AG08395 (cell line): ENCODE measurements around the gene GMPS.
"Not testable (repeated sequence)": the region's sequence is repeated elsewhere in the genome, so short reads cannot be mapped to it uniquely, and the experiment has no call there.

ENCODE experiments used
- DNase-seq: peaks from one replicate; pipeline ENCODE4 v3.0.0; 2012; ENCODE audit warnings: mixed read lengths, low spot score

Gene GMPS

DNA sequence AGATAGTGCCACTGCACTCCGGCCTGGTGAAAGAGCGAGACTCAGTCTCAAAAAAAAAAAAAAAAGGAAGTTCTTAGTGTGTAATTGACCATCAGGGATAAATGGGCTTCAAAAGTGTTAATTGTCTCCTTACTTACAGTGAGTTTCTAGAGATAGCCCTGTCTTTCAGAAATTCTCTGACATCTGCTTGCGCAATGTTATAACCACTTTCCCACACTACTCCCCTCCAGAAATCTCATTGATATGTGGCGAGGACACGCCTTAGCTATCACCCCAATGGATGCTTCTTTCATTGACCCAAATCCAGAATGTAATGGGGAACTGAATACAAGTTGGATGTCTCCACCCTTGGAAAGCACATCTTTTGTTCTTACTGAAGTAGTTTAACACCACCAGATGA, 70.9 kb downstream of the GMPS start:
- DNase-seq: no peak

DNA sequence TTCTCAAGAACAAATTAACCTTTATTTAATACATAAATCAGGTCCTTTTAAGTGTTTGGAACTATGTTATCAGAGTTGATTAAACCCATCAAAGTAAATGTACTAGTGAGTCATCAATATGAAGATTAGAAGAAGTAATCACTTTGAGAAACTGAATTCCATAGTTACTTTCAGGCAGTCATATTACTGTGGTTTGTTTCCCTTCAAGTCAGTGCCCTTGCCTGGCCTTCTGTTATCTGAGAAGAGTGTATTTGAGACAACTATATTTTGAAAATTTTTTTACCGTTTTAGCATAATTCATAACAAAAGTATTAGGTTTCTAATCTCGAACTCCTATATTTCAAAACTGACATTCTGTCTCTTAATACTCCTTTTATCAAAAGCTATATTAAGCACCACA, 73.6 kb downstream of the GMPS start:
- no peak for DNase-seq

DNA sequence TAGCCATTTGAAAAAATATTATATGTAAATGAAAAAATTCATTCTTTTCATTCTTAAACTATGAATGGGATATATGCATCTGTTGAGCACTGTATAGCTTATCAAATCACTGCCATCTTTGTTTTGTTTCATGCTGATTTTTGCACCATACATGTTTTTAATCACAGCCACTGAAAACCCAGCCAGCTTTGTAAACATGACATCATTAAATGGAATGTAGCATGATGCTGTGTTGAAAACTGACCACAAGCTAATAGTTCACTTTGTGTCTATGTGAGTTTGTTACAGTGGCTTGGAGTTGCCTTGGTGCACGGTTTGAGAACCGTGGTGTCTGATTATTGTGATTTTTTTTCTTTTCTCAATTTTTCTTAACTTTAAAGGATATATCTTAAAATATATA, 75.7 kb downstream of the GMPS start:
- DNase-seq: peak; percentile 78

DNA sequence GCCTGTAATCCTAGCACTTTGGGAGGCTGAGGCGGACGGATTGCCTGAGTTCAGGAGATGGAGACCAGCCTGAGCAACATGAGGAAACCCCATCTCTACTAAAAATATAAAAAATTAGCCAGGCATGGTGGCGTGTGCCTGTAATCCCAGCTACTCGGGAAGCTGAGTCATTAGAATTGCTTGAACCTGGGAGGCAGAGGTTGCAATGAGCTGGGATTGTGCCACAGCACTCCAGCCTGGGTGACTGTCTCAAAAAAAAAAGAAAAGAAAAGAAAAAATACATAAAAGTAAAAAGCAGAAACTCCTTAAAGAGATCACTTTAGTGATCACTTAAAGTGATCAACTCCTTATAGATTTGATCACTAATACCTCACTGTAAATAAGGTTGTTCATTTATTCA, 78.0 kb downstream of the GMPS start:
- no peak for DNase-seq

DNA sequence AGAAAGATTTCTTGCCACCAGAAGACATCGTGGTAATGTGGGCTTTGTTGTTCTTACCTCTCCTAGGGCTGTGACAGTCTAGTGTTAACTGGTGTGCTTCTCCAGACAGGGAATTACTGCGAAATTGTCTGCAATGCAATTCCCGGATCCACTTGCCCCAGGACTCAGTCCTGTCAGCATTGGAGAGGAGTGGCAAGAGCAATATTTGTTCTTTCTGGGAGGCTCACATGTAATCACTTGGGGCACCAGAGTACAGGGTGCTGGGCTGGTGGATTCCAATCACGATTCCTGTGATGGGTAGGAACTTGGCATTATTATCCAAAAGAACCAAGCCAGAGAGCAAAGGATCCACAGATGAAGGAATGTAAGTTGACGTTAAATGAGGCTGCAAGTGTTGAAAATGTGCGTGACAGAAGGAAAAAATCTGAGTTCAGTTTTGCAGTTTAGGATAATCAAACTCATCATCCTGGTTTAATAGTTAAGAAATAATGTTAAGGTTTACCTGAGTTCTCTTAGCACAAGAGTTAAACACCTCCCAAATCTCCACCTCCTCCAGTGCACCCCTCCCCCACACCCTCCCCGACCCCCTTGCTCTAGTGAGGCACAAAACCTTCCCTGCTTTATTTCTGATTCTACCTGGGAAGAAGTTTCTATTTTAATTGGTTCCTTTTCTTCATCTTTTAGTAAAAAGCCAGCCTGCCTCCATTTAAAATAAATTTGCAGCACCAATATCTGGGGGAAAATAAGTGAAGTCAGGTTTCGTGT, 79.2 kb downstream of the GMPS start:
- no peak for DNase-seq

DNA sequence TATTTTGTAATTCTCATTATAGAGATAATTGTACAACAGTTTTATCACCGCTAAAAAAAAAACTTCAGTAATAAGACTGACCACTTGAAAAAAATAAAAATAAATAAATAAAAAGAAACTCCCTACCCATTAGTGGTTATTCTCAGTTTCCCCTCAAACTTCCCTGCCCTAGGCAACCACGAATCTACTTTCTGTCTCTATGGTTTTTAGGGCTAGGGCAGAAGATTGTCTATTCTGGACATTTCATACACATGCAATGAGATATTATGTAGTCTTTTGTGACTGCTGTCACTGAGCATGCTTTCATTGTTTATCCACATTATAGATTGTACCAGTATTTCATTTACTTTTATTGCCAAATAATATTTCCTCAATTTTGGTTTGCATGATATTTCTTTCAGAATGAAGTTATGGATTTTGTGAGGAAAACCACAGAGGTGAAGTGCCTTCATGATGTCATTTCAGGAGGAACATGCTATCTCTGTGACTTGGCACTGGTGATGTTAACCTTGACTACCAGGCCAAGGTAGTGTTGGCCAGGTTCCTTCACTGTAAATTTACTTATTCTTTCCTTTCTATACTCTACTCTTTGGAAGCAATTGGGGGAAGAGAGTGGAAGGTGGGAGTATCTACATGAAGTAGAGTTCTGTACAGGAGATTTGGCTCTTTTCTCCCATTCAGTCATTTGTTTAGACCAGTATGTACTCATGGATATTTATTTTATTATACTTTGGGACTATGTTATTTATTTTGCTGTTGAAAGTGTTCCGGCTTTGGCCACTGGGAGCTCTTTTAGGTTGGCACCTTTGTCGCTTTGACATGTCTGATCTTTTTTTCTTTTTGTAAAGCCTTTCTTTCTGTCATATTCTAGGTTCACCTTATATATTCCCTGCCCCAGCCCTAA, 86.3 kb downstream of the GMPS start:
- no peak for DNase-seq

DNA sequence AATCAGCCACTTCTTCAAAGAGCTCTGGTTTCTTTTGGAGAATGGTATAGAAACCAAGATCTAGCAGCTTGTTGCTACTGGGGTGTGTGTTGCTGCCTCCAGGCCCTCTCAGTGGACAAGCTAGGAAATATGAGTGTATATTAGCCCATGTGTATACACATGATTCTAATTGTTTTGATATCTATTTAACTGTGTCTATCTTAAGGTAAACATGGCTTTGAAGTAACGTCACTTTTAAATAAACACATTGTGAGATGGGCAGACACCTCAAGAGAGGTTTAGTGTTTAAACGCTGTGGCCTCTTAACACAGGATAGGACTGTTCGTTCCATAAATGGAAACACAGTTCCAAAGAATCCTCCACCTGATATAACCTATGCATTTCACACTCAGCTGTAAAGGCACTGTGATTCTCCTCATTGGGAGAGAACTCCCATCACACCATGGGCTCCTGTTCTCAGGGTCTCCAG, 87.0 kb downstream of the GMPS start:
- no peak for DNase-seq

DNA sequence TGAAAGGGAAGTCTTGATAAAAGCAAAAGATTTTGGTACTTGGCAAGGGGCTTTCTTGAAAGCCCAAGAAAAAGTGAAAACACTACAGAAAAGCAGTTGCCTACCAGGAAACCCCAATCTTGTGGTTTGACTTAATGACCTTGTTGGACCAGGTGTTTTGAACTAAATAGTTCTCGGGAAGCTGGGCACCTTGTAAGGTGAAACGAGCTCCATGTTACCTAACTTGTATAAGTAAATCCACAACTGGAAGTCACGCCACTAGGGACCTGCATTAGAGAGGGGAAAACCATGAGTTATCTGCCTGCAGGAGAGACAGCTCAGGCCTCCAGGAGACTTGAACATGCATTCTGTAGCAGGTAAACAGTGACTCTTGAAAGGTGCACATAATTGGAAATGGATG, 88.2 kb downstream of the GMPS start:
- DNase-seq: no peak

DNA sequence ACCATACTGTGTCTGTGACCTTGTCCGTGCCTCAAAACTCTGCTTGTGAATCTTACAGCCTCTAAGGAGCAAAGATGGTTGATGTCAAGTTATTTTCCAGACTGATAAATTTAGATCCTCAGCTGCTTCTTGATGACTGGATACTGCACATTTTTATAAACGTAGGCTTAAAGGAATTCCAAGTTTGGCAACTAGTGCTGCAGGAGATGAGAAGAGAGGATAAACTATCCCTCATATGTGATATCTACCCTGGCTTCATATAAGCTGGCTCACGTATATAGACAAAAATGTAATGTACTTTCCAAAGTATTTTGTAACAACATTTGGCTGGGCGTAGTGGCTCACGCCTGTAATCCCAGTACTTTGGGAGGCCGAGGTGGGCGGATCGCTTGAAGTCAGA, 89.6 kb downstream of the GMPS start:
- peak; percentile 44 for DNase-seq

DNA sequence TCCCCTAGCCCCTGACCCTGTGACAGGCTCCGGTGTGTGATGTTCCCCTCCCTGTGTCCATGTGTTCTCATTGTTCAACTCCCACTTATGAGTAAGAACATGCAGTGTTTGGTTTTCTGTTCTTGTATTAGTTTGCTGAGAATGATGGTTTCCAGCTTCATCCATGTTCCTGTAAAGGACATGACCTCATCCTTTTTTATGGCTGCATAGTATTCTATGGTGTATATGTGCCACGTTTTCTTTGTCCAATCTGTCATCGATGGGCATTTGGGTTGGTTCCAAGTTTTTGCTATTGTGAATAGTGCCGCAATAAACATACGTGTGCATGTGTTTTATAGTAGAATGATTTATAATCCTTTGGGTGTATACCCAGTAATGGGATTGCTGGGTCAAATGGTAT, 90.6 kb downstream of the GMPS start:
- not testable (repeated sequence) for DNase-seq

DNA sequence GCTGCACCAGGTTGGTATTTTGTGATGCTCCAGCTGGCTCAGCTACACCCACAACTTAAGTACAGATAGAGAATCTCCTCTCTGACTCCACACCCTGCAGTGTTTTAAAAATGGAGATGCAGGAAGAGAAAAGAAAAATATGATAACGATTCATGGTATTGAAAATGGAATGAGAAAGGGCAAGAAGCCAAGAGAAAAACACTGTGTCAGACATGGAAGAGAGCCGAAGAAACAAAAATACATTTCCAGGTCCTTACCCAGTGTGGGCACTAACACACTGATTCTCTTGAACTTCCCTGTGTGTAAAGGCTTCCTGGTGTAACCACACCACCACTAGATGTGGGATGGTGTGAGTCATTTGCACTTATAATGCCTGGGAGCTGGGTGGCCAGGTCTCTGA, 93.1 kb downstream of the GMPS start:
- peak; percentile 17 for DNase-seq

DNA sequence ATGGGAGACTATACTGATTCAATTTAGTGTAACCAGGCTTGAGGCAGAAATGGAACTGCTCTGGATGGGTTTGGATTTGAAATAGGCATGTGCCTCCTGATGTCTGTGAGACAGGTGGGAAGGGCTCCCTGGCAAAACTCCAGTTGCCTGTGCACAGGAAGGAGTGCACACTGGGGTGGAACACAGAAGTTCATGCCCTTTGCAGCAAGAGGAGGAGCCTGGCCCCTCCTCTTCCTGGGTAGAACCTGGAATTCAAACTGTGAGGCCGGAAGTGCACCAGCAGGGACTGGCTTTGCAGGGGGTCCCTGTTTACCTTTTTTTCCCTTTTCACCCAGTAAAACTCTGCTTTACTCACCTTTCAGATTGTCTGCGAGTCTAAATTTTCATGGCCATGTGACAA, 99.9 kb downstream of the GMPS start:
- DNase-seq: no peak

DNA sequence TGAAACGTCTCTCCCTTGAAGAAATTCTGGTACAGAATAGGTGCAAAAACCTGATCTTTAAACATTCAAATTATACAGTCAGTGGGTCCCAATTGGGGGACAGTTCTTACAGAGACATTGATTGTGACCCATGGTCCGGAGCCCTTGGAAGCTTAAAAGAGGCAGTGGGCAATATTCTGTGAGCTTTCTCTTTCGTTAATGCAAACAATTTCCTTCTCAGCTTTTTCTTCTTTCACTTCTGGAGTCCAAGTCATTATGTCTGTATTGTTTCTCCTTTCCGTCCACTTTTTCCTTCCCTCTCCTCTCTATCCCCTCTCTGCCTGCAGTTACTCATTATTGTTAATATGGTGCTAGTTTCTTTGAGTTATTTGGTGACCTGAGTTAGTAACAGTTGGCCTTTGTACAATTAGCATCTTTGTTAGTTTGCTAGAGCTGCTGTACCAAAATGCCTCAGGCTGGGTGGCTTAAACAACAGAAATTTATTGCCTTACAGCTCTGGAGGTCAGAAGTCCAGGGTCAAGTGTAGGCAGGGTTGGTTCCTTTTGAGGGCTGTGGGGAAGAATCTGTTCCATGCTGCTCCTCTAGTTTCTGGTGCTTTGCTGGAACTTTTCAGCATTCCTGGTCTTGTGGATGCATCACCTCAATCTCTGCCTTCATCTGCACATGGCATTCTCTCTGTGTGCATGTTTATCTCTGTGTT, 102.6 kb downstream of the GMPS start:
- no peak for DNase-seq

DNA sequence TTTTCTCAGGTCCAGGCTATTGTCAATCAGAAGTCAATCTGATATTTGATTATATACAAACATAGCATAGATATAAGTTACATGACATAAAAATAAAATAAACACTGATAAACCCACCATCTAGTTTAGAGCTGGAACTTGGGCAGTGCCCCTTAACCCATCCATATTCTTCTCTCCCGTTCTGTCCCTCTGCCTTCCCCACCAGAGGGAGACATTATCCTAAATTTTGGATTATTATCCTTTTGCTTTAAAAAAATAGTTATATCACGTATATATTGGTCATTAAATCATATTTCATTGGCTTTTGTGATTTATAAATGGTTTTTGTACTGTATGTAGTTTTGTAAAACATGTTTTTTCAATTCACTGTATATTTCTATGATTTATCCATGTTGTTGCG, 107.9 kb downstream of the GMPS start:
- DNase-seq: no peak

DNA sequence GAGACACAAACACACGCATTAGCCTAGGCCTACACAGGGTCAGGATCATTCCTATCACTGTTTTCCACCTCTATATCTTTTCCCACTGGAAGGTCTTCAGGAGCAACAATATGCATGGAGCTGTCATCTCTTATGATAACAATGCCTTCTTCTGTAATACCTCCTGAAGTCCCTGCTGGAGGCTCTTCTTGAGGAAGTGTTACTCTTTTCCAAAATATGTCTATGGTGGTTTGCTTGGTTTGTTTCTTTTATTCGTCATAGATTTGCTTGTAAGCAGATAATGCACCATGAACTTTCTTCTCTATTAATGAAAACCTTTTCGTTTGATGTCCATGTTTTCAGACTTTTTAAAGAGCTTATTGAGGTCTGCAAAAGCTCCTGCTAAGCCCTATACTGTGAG, 109.3 kb downstream of the GMPS start:
- no peak for DNase-seq

DNA sequence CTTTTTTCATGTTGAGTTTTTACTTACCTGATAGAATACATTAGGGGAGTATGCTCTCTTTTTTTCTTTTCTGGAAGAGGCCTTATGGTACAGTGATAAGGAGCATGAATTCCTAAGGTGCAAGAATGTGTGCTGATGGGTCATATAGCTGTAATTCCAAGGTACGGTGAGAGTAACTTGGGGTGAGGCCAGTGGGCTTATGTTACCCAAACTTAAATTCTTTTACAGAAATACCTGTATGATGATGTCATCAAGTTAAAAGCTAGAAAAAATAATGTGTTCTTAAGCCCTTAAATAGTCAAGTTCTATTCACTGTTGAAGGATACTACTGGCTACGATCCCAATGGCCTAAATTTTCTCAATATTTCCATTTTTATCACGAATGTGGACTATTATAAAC, 111.2 kb downstream of the GMPS start:
- no peak for DNase-seq

DNA sequence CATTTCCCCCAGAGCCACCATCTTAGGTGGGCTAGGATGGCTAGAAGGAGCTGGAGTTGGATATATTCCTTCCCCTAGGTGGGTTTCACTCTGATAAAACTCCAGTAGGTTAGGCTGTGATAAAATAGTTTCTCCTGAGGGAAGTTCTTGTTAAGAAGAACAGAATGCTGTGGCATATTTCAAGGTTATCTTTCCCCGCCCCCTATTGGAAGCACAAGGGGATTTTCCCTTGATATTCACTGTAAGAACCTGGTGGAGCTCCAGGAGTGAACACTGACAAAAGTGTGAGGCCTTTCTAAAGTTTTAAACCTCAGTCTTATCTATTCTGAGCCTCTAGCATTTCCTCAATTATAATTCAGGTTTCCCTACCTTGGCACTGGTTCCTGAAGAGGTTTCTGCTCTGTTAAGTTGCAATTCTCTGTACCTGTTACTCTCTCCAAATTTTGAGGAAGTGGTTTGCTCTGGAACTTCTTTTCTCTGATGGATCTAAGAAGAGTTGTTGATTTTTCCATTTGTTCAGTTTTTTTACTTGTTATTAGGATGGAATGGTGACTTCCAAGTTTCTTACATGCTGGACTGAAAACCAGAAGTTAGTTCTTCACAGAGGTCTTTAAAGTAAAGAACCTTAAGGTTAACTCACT, 113.5 kb downstream of the GMPS start:
- DNase-seq: no peak

DNA sequence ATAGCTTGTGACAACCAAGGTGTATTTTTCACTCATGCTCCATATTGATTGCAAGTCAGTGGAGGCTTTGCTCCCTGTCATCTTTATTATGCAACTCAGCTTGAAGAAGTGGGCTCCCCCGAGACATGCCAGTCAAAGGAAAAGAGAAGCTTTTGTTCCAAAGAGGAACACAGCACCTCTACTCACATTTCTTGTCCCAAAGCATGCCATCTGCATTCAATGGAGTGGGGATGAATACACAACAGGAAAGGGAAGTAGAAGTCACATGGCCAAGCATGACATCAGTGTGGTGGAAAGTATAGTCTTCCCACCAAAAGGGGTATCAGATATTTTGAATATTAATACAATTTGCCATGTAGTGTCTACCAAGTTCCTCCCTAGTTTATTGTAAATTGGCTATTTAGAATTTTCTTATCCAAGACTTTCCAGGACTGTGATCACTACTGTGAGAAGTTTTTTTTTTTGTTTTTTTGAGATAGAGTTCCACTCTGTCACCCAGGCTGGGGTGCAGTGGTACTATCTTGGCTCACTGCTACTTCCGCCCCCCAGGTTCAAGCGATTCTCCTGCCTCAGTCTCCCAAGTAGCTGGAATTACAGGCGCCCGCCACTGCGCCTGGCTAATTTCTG, 114.5 kb downstream of the GMPS start:
- no peak for DNase-seq

DNA sequence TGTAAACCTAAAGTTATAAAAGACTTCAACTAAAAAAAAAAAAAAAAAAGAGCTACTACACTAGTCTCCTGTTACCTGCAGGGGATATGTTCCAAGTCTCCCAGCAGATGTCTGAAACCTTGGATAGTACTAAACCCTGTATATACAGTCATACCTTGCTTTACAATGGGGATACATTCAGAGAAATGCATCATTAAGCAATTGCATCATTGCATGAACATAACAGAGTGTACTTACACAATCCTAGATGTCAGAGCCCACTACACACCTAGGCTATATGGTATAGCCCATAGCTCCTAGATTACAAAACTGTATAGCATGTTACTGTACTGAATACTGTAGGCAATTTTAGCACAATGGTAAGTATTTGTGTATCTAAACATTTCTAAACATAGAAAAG, 119.1 kb downstream of the GMPS start:
- DNase-seq: no peak

DNA sequence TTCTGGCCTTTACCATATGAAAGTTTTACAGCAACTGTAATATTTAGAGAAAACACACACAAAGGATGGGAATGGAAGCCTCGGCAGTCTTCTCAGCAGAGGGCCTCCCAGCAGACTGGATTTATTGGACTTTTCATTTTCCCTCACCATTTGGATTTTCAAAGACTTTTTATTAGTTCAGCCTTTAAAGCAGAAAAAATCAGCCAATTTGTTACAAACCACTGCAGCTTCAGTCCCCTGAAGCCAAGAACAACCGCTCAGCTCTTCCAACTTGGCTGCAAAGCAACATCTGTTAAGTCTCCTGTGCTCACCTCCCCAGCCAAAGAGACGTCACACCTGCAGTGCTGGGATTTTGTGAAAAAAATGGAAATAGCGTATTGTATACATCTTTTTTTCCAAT, 120.8 kb downstream of the GMPS start:
- DNase-seq: no peak

DNA sequence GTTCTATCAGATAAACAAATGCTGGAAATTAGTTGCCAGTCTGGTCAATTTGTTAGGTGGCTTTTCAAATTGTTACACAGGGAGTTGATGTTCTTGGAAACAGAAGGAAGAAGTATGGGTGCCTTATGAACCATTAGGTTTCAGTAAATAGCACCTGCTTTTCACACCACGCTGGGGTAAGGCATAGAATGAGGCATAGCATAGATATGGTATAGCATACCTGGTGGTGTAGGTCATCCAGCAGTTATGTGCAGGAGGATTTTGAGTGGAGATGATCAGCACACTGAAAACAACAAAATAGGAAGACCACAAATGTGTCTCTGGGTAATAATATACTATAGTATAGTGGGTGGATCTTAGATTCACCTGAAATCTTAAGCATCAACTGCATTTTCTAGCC, 121.4 kb downstream of the GMPS start:
- DNase-seq: no peak
